ENCODE data around the gene ASGR1.

Gene ASGR1

GRCh38 chr17:7219229-7219811 lies 40.1 kb upstream of the ASGR1 start:
- no peak for DNase-seq (ENCODE audit: extremely low read depth, low read depth)
- TF ChIP-seq CTCF (IDR thresholded peaks at IDR 0.05; ENCODE audit: low read depth, low read length) = no peak

GRCh38 chr17:7218758-7219157 lies 39.6 kb upstream of the ASGR1 start:
- DNase-seq (ENCODE audit: extremely low read depth, low read depth) = no peak
- no peak for TF ChIP-seq CTCF (IDR thresholded peaks at IDR 0.05; ENCODE audit: low read depth, low read length)

- no peak for TF ChIP-seq CTCF (IDR thresholded peaks at IDR 0.05; ENCODE audit: low read depth, low read length)
- DNase-seq (ENCODE audit: extremely low read depth, low read depth) = no peak
Measured at GRCh38 chr17:7218166-7218565, 39.0 kb upstream of the ASGR1 start.

- no peak for DNase-seq (ENCODE audit: extremely low read depth, low read depth)
- no peak for TF ChIP-seq CTCF (IDR thresholded peaks at IDR 0.05; ENCODE audit: low read depth, low read length)
Measured at GRCh38 chr17:7217113-7217987, 38.2 kb upstream of the ASGR1 start.

- no peak for DNase-seq (ENCODE audit: extremely low read depth, low read depth)
- TF ChIP-seq CTCF (IDR thresholded peaks at IDR 0.05; ENCODE audit: low read depth, low read length) = no peak
Measured at GRCh38 chr17:7216242-7217112, 37.3 kb upstream of the ASGR1 start.

GRCh38 chr17:7215652-7216180 lies 36.5 kb upstream of the ASGR1 start:
- no peak for DNase-seq (ENCODE audit: extremely low read depth, low read depth)
- TF ChIP-seq CTCF (IDR thresholded peaks at IDR 0.05; ENCODE audit: low read depth, low read length) = no peak
